Smooth muscle cell of the pulmonary artery (primary cell): ENCODE data around the gene CDKN1A. TPM values are rescaled to one million over a fixed set of nuclear protein-coding genes. Genes with fewer than 3 reads are reported as not detected.

Experiments
- total RNA-seq: library from RNA; depleted of rRNA; stranded (reverse); fragments of >200 nt; gene quantifications from 2 replicates; pipeline ENCODE4 v1.2.3, GENCODE V29; 2014

The CDKN1A gene
- 486 and 1,009 TPM in 2 replicates for total RNA-seq

GRCh38 chr6:36678488-36679042, at the start of gene CDKN1A:
TSS of gene CDKN1A (plus strand) at chr6:36678714. CDS start at chr6:36684102, 5,388 bp downstream.

GRCh38 chr6:36697481-36697903, 19.0 kb downstream of the CDKN1A start, which contains the start of gene RAB44:
TSS of gene RAB44 (plus strand) at chr6:36697826. CDS start at chr6:36704236, 6,410 bp downstream.

Other genes starting within 250 kb of the CDKN1A start
- 0.03 and 0.13 TPM in 2 replicates for gene PXT1, start 235.9 kb upstream of the CDKN1A start, total RNA-seq
- 51.3 and 113 TPM in 2 replicates for gene KCTD20, start 235.7 kb upstream of the CDKN1A start, total RNA-seq
- gene STK38, start 131.2 kb upstream of the CDKN1A start, total RNA-seq = 23.7 and 25.7 TPM in 2 replicates
- gene SRSF3, start 84.4 kb upstream of the CDKN1A start, total RNA-seq = 136 and 171 TPM in 2 replicates
- gene RAB44, start 19.1 kb downstream of the CDKN1A start, total RNA-seq = 0.03 TPM in 1 of 2 replicates, not detected in the other
- gene CPNE5, start 160.7 kb downstream of the CDKN1A start, total RNA-seq = 0.17 and 0.20 TPM in 2 replicates
- gene PPIL1, start 196.1 kb downstream of the CDKN1A start, total RNA-seq = 19.4 and 24.3 TPM in 2 replicates
- 61.6 and 73.6 TPM in 2 replicates for gene C6orf89, start 207.2 kb downstream of the CDKN1A start, total RNA-seq